Vagina (tissue), 2 donors: ENCODE data around the gene C1QL2.

Experiments used
- POLR2A ChIP-seq, 2 donors: fragments of 450-650 bp; IDR thresholded peaks; one replicate each; pipeline ENCODE4 v1.6.1; 2017; ENCODE audit warnings: antibody characterized with exemption in 2 of 2, mild to moderate bottlenecking in 2 of 2, moderate library complexity in 2 of 2
- POLR2AphosphoS5 ChIP-seq, 2 donors: sonication (generic); formaldehyde crosslinking; IDR thresholded peaks; one replicate each; pipeline ENCODE4 v1.9.0; 2017; ENCODE audit warnings: antibody characterized with exemption in 2 of 2, mild to moderate bottlenecking in 2 of 2, low read depth in 1 of 2; ENCODE audit not compliant: insufficient read depth in 1 of 2
- TF ChIP-seq, protein P1 (sequence below), 3 experiments: fragments of 450-650 bp in 2 of 3; fragments of 200-600 bp in 1 of 3; sonication (generic) in 1 of 3; IDR thresholded peaks; one replicate each; pipeline ENCODE4 v1.5.1; 2017 to 2019; ENCODE audit warnings: antibody characterized with exemption in 3 of 3, mild to moderate bottlenecking in 2 of 3, moderate library complexity in 2 of 3

DNA sequence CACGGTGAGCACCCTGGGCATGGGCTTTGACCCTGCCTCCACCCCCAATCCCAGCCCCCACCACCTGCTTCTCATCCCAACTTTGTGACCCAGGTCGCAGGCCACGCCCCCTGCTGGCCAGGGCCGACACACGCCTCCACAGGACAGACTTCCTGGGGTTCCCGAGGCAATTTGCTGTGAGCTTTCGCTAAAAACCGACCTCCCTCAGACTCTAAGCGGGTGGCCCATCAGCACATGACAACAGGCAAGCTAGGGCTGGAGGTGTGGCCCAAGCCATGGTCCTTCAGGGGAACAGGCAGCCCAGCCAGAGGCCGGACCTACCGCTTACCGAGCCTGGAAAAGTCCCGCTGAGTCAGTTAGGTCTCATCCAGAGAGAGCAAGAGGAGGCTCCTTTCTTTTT lies 31.9 kb downstream of the C1QL2 start:
- TF ChIP-seq POLR2AphosphoS5 (IDR thresholded peaks at IDR 0.05; ENCODE audit: insufficient read depth in 1 of 2, low read depth in 1 of 2) (no peak), POLR2A (IDR thresholded peaks at IDR 0.05) (no peak)
- TF ChIP-seq, protein P1, sequence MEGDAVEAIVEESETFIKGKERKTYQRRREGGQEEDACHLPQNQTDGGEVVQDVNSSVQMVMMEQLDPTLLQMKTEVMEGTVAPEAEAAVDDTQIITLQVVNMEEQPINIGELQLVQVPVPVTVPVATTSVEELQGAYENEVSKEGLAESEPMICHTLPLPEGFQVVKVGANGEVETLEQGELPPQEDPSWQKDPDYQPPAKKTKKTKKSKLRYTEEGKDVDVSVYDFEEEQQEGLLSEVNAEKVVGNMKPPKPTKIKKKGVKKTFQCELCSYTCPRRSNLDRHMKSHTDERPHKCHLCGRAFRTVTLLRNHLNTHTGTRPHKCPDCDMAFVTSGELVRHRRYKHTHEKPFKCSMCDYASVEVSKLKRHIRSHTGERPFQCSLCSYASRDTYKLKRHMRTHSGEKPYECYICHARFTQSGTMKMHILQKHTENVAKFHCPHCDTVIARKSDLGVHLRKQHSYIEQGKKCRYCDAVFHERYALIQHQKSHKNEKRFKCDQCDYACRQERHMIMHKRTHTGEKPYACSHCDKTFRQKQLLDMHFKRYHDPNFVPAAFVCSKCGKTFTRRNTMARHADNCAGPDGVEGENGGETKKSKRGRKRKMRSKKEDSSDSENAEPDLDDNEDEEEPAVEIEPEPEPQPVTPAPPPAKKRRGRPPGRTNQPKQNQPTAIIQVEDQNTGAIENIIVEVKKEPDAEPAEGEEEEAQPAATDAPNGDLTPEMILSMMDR (IDR thresholded peaks at IDR 0.05): no peak
